ENCODE measurements around the gene AGPS.
"Not testable (repeated sequence)": the region's sequence is repeated elsewhere in the genome, so short reads cannot be mapped to it uniquely, and the experiment has no call there.

AGPS gene

GRCh38 chr2:177485657-177486056, 93.1 kb downstream of the AGPS start:
- H3K4me1 Mint-ChIP-seq (ENCODE audit: low read depth); H3K27me3 Mint-ChIP-seq; H3K4me3 Mint-ChIP-seq; H3K9me3 Mint-ChIP-seq; DNase-seq; H3K27ac Mint-ChIP-seq: not testable (repeated sequence)
- H3K36me3 Mint-ChIP-seq (ENCODE audit: low read depth) = peaks cover 32% of the 10 kb centered on the region

GRCh38 chr2:177489719-177490301, 97.2 kb downstream of the AGPS start:
- no peaks in the 10 kb centered on the region for H3K27me3 Mint-ChIP-seq
- no peaks in the 10 kb centered on the region for H3K4me1 Mint-ChIP-seq (ENCODE audit: low read depth)
- H3K9me3 Mint-ChIP-seq = no peaks in the 10 kb centered on the region
- no peak overlapping the region for H3K27ac Mint-ChIP-seq
- DNase-seq = no peak
- no peak overlapping the region for H3K4me3 Mint-ChIP-seq
- peaks cover 33% of the 10 kb centered on the region for H3K36me3 Mint-ChIP-seq (ENCODE audit: low read depth)

GRCh38 chr2:177495945-177496344, 103.4 kb downstream of the AGPS start:
- no peak overlapping the region for H3K4me3 Mint-ChIP-seq
- H3K9me3 Mint-ChIP-seq = no peaks in the 10 kb centered on the region
- H3K27me3 Mint-ChIP-seq = no peaks in the 10 kb centered on the region
- H3K36me3 Mint-ChIP-seq (ENCODE audit: low read depth) = peaks cover 51% of the 10 kb centered on the region
- H3K4me1 Mint-ChIP-seq (ENCODE audit: low read depth) = peaks cover 3% of the 10 kb centered on the region
- H3K27ac Mint-ChIP-seq = no peak overlapping the region
- no peak for DNase-seq

DNA sequence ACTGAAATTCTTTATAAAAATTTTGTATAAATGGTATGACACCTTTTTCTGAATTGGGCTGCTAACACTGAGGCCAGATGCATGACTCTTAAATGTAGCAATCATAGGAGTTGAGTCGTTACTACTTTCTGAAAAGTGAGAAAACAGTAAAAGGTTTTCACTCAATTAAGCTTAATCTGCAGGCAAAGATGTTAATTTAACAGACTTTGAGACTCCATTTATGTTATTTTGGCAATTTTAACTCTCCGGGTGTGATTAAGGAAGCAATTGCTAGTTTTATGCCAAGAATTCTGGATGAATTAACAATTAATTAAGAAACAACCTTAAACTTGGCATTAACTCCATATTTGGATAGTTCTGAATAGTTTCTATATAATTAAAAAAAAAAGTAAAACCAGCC, 104.3 kb downstream of the AGPS start:
- Mint-ChIP-seq H3K36me3 (ENCODE audit: low read depth) (peaks cover 56% of the 10 kb centered on the region), H3K4me1 (ENCODE audit: low read depth) (peaks cover 8% of the 10 kb centered on the region), H3K9me3 (no peaks in the 10 kb centered on the region), H3K4me3 (no peak overlapping the region), H3K27me3 (no peaks in the 10 kb centered on the region), H3K27ac (no peak overlapping the region)
- no peak for DNase-seq

DNA sequence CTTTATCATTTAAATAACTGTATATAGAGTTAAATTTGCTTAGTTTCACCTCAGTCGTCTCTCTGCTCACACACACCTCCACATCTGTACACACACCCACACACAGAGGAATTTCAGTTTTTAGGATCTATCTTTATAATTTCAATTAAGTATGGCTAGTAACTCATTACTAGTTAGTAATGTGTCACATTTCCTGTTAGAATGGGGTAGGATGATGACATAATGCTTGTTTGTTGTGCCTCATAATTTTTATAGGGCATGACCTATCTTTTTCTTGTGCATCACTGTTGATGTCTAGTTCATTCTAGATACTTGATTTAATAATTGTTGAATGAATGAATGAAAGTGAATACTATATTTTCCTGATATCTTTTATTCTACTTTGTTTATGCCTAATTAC, 108.6 kb downstream of the AGPS start:
- Mint-ChIP-seq H3K4me1 (ENCODE audit: low read depth) (peaks cover 9% of the 10 kb centered on the region), H3K4me3 (no peak overlapping the region), H3K27me3 (no peaks in the 10 kb centered on the region), H3K36me3 (ENCODE audit: low read depth) (peaks cover 68% of the 10 kb centered on the region), H3K27ac (no peak overlapping the region), H3K9me3 (no peaks in the 10 kb centered on the region)
- DNase-seq = no peak

- H3K36me3 Mint-ChIP-seq (ENCODE audit: low read depth) = peaks cover 74% of the 10 kb centered on the region
- no peak overlapping the region for H3K27ac Mint-ChIP-seq
- no peak for DNase-seq
- H3K9me3 Mint-ChIP-seq = no peaks in the 10 kb centered on the region
- peaks cover 7% of the 10 kb centered on the region for H3K4me1 Mint-ChIP-seq (ENCODE audit: low read depth)
- H3K27me3 Mint-ChIP-seq = no peaks in the 10 kb centered on the region
- no peak overlapping the region for H3K4me3 Mint-ChIP-seq
Measured at GRCh38 chr2:177506505-177506904, 113.9 kb downstream of the AGPS start.

GRCh38 chr2:177506998-177507397, 114.4 kb downstream of the AGPS start:
- no peak overlapping the region for H3K4me3 Mint-ChIP-seq
- H3K4me1 Mint-ChIP-seq (ENCODE audit: low read depth) = peaks cover 7% of the 10 kb centered on the region
- H3K27ac Mint-ChIP-seq = no peak overlapping the region
- H3K27me3 Mint-ChIP-seq = no peaks in the 10 kb centered on the region
- no peak for DNase-seq
- H3K9me3 Mint-ChIP-seq = no peaks in the 10 kb centered on the region
- H3K36me3 Mint-ChIP-seq (ENCODE audit: low read depth) = peaks cover 76% of the 10 kb centered on the region

- H3K9me3 Mint-ChIP-seq = no peaks in the 10 kb centered on the region
- H3K4me3 Mint-ChIP-seq = no peak overlapping the region
- no peak for DNase-seq
- no peak overlapping the region for H3K27ac Mint-ChIP-seq
- H3K27me3 Mint-ChIP-seq = no peaks in the 10 kb centered on the region
- H3K4me1 Mint-ChIP-seq (ENCODE audit: low read depth) = peaks cover 5% of the 10 kb centered on the region
- H3K36me3 Mint-ChIP-seq (ENCODE audit: low read depth) = peaks cover 72% of the 10 kb centered on the region
Measured at GRCh38 chr2:177516824-177517544, 124.4 kb downstream of the AGPS start.

GRCh38 chr2:177518754-177519153, 126.2 kb downstream of the AGPS start:
- no peak overlapping the region for H3K27ac Mint-ChIP-seq
- no peak for DNase-seq
- peaks cover 5% of the 10 kb centered on the region for H3K4me1 Mint-ChIP-seq (ENCODE audit: low read depth)
- H3K9me3 Mint-ChIP-seq = no peaks in the 10 kb centered on the region
- H3K36me3 Mint-ChIP-seq (ENCODE audit: low read depth) = peaks cover 73% of the 10 kb centered on the region
- H3K4me3 Mint-ChIP-seq = no peak overlapping the region
- H3K27me3 Mint-ChIP-seq = no peaks in the 10 kb centered on the region

DNA sequence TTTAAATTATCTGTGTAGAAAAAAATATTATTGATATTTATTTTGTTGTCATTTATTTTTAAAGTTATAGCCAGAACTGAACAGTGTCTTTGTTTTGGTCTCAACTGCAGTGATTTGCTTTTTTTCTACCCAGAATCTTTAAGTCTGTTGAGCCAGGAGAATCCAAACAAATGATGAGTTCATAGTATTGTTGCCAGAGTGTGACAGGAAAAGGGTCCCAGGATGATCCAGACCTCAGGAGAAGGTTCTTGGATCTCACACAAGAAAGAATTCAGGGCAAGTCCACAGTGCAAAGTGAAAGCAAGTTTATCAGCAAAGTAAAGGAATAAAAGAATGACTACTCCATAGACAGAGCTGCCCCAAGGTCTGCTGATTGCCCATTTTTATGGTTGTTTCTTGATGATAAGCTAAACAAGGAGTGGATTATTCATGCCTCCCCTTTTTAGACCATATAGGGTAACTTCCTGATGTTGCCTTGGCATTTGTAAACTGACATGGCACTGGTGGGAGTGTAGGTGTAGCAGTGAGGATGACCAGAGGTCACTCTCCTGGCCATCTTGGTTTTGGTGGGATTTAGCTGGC, 127.1 kb downstream of the AGPS start:
- DNase-seq = no peak
- Mint-ChIP-seq H3K4me1 (ENCODE audit: low read depth) (peaks cover 6% of the 10 kb centered on the region), H3K4me3 (no peak overlapping the region), H3K36me3 (ENCODE audit: low read depth) (peaks cover 77% of the 10 kb centered on the region), H3K27ac (no peak overlapping the region), H3K27me3 (no peaks in the 10 kb centered on the region), H3K9me3 (no peaks in the 10 kb centered on the region)

DNA sequence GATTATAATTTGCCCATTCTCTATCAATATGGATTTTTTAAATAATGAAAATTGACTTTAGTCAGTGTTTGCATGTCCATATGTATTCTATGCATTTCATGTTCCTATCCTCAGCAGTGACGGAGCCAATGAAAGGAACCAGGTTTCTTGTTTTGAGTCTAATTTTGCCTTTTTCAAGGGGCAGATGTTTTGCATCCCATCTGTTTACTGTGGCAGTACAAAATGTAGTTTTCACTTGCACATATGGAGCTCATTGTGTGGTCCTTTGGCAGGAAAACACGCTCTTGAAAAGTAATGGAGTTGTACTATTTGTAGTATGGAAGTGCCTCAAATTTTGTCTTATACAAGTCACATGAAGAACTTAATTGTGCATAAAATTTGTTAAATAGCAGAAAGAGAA, 127.8 kb downstream of the AGPS start:
- peaks cover 73% of the 10 kb centered on the region for H3K36me3 Mint-ChIP-seq (ENCODE audit: low read depth)
- DNase-seq = no peak
- no peaks in the 10 kb centered on the region for H3K27me3 Mint-ChIP-seq
- H3K4me3 Mint-ChIP-seq = no peak overlapping the region
- no peaks in the 10 kb centered on the region for H3K9me3 Mint-ChIP-seq
- no peak overlapping the region for H3K27ac Mint-ChIP-seq
- H3K4me1 Mint-ChIP-seq (ENCODE audit: low read depth) = peaks cover 6% of the 10 kb centered on the region

- Mint-ChIP-seq H3K4me1 (ENCODE audit: low read depth) (peaks cover 1% of the 10 kb centered on the region), H3K27me3 (no peaks in the 10 kb centered on the region), H3K9me3 (no peaks in the 10 kb centered on the region), H3K27ac (no peak overlapping the region), H3K36me3 (ENCODE audit: low read depth) (peaks cover 65% of the 10 kb centered on the region), H3K4me3 (no peak overlapping the region)
- DNase-seq = no peak
Measured at GRCh38 chr2:177523781-177524180, 131.2 kb downstream of the AGPS start.

- Mint-ChIP-seq H3K4me3 (no peak overlapping the region), H3K27ac (no peak overlapping the region), H3K4me1 (ENCODE audit: low read depth) (peaks cover 1% of the 10 kb centered on the region), H3K9me3 (no peaks in the 10 kb centered on the region), H3K36me3 (ENCODE audit: low read depth) (peaks cover 53% of the 10 kb centered on the region), H3K27me3 (no peaks in the 10 kb centered on the region)
- DNase-seq = no peak
Measured at GRCh38 chr2:177525351-177525924, 132.9 kb downstream of the AGPS start.

DNA sequence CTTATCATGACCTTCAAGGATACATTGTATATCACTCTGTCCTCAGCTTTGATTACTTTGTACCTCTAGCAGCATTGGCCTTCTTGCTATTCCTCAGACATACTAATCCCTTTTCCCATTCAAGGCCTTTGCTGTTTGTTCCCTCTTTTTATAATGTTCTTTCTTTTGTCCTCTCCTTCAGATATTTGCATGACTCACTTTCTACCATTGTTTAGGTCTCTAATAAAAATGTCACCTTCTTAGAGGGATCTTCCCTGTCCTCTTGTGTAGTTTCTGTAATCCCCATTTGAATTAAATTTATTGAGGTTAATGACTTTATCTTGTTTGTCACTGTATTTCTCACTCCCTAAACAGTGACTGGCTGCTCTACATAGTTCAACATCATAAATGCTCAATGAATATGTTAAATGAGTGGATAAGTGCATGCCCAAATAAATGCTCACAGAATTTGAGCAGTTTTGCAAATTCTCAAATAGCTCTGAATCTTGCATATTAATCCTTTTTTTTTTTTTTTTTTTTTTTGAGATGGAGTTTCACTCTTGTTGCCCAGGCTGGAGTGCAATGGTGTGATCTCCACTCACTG, 135.9 kb downstream of the AGPS start:
- H3K4me1 Mint-ChIP-seq (ENCODE audit: low read depth) = peaks cover 1% of the 10 kb centered on the region
- no peaks in the 10 kb centered on the region for H3K27me3 Mint-ChIP-seq
- peaks cover 39% of the 10 kb centered on the region for H3K36me3 Mint-ChIP-seq (ENCODE audit: low read depth)
- H3K4me3 Mint-ChIP-seq = no peak overlapping the region
- no peak for DNase-seq
- H3K9me3 Mint-ChIP-seq = no peaks in the 10 kb centered on the region
- H3K27ac Mint-ChIP-seq = no peak overlapping the region

DNA sequence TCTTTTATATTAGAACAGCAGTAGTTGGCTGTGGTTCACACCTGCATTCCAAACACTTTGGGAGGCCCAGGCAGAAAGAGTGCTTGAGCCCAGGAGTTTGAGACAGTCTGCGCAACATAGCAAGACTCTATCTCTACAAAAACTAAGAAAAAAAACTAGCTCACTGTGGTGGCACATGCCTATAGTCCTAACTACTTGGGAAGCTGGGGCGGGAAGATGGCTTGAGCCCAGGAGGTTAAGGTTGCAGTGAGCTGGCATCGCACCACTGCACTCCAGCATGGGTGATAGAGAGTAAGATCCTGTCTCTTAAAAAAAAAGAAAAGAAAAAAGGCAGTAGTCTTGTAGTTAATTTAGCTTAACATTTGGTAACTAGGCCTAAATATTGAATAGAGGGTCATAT, 136.6 kb downstream of the AGPS start:
- no peak for DNase-seq
- Mint-ChIP-seq H3K9me3 (no peaks in the 10 kb centered on the region), H3K27me3 (no peaks in the 10 kb centered on the region), H3K4me1 (ENCODE audit: low read depth) (no peaks in the 10 kb centered on the region), H3K27ac (no peak overlapping the region), H3K4me3 (no peak overlapping the region), H3K36me3 (ENCODE audit: low read depth) (peaks cover 39% of the 10 kb centered on the region)

Measured in activated T-cell treated with anti-CD3 and anti-CD28 coated beads, Interleukin-2, amount 50 U/mL, for 24 hours (primary cell).